NK-92 treated with Interleukin-12 subunit alpha and Interleukin-12 subunit beta, amount 100 ng/mL, for 24 hours (cell line): ENCODE results near the gene INTU.
"Not testable (repeated sequence)": the region's sequence is repeated elsewhere in the genome, so short reads cannot be mapped to it uniquely, and the experiment has no call there.

Experiments
- DNase-seq: peaks from one replicate; lab custom pipeline; 2025; lab: John Stamatoyannopoulos, UW

Gene INTU

DNA sequence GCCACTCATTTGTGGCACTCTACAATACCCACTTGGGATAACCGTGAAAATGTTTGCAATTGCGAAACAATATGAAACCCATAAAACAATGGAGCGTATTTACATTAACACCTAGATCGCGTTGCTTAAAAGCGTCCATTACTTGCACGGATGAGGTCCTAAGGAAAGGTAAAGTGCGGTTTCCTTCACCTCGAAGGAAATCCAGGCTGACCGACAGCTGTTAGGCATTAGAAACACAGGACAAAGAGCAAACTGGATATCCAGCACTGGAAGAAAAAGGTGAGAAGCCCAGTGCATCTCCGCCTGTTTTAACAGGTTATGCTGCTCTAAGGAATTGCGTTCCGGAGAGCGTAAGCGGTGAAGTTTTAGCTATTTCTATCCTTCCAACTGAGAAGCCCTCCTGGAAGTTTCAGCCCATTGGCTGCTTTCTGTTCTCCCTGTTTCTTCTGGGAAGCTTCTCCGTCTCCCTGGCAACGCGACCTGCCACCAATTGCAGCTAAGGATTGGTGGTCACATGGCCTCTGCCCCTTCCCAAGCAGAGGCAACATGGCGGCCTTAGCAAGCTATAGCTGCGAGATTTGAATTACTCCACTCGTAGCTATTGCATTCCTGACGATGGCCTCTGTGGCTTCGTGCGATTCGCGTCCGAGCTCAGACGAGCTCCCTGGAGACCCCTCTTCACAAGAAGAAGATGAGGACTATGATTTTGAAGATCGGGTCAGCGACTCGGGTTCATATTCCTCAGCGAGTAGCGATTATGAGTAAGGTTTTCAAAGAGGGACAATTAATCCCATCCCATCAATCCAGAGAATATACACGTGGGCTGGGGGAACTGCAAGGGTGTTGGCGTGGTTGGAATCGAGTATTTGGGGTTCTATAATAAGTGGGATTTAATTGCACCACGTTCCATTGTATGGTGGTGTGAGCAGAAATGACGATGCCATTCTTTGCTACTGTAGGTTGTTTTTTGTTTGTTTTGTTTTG lies at the start of gene INTU:
INTU (plus strand) TSS at position 538 of the 984 bp plus-strand sequence; CDS start at position 616, 78 bp downstream.
- no peak for DNase-seq

DNA sequence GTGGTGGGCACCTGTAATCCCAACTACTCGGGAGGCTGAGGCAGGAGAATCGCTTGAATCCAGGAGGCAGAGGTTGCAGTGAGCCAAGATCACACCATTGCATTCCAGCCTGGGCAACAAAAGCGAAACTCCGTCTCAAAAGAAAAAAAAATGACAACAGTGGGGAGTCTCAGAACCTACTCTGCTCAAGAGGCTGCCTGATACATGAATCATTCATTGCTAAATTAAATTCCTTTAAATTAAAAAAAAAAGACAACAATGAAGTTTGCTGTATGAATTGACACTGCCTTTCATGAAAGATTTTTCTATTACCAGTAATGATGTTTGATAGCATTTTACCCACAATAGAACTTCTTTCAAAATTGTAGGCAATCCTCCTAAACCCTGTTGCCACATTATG lies 46.3 kb upstream of the INTU start:
- not testable (repeated sequence) for DNase-seq

DNA sequence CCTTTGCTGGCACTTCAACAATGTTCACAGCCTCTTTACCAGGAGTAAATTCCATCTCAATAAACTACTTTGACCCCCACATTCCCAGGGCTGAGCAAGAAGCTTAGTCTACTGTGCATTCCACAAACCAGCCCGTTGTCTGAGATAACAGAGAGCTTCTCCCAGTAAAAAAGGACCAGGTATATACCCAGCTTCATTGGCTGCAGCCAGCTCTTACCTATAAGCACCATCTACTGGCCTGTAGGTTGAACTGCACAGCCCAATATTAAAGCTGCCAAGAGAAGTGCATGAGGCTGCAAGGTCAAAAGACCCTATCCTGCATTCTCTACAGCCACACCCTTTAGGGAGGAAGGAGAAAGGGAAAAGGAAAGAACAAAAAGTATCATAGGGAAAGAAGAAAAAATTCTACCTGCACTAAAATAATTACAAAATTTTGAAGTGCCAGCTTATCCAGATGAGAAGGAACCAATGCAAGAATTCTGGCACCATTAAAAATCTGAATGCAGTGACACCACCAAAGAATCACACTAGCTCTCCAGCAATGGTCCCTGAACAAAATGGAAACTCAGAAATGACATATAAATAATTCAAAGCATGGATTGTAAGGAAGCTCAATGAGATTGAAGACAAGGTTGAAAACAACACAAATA lies 45.7 kb upstream of the INTU start:
- DNase-seq, result no peak

DNA sequence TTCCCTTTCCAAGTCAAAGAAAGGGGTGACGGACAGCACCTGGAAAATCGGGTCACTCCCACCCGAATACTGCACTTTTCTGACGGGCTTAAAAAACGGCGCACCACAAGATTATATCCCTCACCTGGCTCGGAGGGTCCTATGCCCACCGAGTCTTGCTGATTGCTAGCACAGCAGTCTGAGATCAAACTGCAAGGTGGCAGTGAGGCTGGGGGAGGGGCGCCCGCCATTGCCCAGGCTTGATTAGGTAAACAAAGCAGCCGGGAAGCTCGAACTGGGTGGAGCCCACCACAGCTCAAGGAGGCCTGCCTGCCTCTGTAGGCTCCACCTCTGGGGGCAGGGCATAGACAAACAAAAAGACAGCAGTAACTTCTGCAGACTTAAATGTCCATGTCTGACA lies 43.6 kb upstream of the INTU start:
- not testable (repeated sequence) for DNase-seq

DNA sequence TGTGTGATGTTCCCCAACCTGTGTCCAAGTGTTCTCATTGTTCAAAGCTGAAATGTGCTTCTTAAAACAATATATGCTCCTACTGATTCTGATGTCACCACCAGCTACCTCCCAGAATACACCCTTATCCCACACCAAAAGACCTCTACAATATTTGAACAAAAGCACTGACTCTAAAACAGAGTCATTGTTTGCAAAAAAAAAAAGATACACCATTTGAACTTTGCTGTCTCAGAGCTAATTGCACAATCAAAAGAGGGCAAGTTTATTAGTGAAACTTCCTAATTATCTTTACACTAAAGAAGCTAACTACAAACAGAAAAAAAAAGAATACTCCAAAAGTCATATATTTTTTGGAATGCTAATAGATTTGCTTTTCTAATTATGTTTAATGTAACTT lies 34.1 kb upstream of the INTU start:
- DNase-seq, result no peak

DNA sequence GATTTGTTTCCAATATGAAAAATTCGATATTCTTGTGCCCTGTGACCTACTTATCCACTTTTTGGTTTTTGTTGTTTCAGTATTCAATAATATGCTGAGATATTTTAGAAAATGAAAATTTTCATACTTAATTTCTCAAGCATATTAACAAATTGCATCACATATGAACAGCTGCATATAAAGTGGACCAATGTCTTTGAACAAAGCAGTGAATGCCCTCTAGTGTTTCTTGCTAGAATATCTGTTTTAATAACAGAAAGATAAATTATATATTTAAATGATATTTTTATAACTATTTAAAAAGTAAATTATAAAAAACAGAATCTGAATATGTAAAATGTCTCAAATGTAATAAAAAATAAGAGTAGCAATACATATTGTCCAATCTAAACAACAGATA lies 31.7 kb upstream of the INTU start:
- no peak for DNase-seq

DNA sequence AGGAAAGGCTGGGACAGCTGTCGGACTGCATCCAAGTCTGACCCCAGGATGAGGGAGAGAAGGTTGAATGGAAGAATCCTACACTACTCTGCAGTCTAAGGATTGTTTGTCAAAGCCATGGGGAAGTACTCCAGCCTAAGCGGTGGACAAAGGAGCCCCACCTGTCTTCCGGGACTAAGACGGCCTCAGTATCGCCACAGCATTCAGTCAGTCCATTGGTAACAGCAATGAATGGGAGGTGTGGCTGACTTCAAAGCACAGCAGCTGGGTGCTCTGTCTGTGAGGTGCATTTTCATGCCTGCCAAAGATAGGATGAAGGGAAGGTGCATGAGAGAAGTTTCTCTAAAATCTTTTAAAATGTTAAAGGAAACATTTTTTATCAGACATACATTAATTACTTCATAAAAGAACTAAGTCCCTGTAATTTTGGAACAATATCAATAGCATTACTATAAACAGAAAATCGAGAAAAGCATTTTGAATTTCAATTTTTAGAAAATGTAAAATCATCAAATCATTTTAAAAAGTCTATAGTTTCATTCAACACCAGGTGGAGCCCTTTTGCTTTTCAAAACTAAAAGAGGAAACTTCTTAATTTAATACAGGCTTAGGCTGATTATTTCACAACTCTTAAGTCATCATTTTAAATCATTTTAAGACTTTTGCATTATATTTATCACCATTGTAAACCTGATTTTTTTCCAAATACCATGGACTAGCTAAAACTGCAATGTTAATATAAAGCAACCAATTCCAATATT lies 27.6 kb upstream of the INTU start:
- no peak for DNase-seq

DNA sequence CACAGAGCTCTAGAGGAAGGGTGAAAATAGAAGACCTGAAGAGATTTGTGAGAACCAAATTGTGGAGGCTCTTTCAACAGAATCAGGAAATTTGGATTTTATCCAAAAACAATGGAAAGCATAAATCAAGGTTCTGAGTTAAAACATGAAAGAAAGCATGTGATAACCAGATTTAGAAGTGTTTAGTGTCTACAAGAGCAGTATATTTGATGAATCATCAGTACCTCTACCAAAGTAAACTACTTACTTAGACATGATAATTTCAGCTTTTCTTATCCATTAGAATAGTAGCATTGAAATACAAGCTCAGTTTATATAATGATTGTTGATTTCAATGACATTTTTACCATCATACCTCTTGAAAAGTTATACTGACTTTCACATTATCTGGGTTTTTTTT lies 25.9 kb upstream of the INTU start:
- no peak for DNase-seq

DNA sequence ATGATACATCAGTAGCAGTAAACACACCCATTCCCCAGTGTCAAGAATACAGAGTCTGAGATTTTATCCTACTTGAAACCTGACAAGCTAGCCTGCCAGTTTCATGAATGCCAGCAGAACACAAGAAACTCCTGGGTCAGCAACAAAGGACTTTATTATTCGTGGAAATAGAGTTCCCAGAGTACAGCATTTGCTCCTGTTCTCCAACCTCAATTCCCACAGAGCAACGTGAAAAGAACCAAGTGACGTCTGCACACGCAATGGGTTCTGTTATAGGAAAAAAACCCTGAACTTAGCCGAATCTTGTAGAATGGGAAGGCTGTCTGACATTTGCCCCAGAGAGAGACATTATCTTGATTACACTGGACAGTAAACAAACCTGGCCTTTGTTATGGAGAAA lies 23.3 kb upstream of the INTU start:
- DNase-seq, result no peak

DNA sequence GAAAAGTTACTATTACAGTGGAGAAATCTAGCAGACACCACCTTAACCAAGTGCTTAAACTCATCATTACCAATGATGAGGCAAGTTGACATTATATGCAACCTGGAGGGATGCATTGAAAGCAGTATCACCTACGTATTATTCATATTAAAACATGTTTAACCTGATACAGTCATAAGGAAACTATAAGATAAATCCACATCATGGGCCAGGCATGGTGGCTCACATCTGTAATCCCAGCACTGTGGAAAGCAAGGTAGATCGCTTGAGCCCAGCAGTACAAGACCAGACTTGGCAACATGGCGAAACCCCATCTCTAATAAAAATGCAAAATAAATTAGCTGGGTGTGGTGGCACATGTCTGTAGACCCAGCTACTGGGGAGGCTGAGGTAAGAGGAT lies 22.3 kb upstream of the INTU start:
- no peak for DNase-seq

DNA sequence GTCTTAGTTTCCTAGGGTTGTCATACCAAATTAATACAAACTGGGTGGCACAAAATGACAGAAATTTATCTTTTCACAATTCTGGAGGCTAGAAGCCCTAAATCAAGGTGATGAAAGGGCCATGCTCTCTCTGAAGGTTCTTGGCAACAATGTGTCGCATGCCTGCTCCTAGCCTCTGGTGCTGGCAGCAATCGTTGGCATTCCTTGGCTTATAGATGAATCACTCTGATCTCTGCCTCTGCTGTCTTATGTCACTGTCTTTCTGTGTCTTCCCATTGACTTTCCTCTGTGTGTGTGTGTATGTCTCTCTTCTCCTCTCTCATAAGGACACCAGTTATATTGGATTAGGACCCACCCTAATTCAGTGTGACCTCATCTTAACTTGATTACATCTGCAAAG lies 15.9 kb upstream of the INTU start:
- DNase-seq, result no peak

DNA sequence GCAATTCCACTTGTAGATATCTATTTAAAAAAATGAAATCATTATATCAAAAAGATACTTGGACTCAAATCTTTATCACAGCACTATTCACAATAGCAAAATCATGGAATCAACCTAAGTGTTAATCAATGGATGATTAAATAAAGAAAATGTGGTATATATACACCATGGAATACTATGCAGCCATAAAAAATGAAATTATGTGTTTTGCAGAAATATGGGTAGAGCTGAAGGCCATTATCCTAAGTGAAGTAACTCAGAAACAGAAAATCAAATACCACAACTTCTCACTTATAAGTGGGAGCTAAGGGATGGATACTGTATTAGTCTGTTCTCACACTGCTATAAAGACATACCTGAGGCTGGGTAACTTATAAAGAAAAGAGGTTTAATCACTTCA lies 14.3 kb upstream of the INTU start:
- no peak for DNase-seq

DNA sequence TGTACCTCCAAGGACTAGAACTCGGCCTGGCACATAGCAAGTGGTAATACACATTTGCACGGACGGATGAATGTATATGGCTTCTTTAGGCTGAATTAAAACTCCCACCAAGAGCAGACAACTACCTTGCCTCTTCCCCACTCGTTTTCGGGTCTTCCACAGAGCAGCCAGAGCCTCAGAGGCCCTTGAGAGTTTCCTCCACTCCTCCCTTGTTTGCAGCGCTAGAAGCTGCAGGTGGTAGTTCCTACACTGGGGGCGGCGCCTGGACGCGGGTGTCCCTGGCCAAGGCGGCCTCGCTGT lies 10.2 kb upstream of the INTU start:
- no peak for DNase-seq

DNA sequence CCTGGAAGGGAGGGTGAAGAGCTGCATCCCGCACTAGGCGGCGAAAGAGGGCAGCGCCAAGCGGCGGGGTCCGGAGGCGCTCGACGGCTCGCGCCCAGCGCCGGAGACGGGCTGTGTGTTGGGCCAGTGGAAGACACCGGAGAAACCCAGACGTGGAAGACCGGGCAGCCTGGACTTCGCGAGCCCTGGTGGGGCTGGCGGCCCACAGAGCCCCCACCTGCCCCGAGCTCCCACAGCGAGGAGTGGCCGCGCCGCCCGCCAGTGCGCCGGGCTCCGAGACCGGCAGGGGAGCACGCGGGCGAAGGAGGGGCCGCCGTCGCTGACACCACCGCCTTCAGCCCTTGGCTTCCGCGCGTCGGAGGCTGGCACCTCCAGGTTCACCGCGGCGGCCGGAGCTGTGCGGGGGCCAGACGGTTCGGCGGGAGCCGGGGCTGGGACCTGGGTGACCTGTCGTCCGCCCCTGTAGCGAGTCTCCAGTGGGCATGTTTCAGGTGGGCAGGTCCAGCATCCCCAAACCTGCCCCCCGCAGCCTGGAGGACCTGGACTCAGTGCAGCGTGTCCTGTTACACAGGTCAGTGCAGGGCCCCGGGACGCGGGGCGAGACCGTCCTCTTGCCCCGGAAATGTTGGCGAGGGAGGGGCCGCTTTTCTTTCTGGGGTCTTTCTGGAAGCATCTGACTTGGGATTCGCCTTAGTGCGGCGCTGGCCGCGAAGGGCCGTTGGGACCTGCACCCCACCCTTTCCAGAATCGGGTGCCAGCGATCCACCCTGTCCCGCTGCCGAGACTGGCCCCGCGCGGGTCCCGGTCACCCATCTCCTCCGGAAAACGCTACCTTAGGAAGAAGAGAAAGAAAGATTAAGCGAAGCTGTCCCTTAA lies 9.6 kb upstream of the INTU start:
- no peak for DNase-seq

DNA sequence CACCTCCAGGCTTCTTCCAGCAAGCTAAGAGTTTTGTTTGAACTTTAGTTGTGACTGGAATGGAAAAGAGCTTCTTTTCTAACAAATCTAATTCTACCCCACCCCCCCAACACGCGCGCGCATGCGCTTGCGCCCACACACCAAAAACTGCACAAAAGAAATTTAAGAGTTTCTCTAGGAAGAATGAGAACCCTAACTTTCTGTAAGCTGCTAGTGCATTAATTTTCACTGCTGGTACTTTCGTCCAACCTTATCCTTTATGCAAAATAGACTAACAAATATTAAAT lies 9.0 kb upstream of the INTU start:
- DNase-seq, result no peak

DNA sequence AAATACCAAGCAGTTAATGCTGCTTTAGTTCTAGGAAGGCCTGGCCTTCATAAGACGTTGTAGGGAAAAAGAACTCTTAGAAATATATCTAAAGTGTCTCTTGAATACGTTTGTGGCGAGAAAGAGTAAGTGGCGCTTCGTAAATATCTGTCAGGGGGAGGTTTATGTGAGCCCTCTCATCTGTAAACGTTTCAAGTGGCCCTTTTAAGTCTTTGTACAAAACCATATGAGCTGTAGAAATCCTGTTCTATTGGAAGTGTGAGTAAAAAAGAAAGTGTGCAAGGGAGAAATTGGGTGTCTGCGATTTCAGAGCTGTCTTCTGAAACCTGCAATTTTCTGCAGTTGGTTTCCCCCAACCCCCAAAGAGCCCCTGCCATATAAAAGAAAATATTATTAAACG lies 8.6 kb upstream of the INTU start:
- DNase-seq, result no peak

DNA sequence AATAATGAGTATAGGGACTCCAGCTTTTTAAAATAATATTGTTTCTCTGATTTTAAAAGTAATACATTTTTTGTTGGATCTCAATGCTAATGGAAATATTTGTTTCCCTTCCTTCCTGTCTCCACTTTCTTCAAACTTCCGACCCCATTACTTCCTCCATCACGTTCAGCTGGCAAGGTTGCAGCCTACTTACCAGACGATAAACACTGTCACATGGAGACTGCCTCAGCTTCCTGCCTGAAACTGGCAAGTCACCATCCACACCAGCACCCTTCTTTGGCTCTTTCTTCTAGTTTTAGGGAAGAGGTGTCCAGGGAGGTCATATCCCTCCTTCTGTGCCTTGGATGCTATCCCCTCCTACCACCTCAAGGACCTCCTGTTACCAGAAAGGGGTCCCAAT lies 3.4 kb upstream of the INTU start:
- DNase-seq, result no peak

DNA sequence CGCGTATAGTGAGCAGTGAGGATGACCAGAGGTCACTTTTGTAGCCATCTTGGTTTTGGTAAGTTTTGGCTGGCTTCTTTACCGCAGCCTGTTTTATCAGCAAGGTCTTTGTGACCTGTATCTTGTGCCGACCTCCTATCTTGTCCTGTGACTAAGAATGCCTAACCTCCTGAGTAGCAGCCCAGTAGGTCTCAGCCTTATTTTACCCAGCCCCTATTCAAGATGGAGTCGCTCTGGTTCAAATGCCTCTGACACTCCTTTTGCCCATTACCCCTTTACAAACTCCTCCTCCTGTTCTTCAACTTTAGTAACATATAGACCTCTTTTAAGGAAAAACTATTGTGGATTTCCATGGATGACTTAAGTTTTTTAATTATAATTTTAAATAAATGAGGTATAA lies 2.6 kb upstream of the INTU start:
- no peak for DNase-seq

DNA sequence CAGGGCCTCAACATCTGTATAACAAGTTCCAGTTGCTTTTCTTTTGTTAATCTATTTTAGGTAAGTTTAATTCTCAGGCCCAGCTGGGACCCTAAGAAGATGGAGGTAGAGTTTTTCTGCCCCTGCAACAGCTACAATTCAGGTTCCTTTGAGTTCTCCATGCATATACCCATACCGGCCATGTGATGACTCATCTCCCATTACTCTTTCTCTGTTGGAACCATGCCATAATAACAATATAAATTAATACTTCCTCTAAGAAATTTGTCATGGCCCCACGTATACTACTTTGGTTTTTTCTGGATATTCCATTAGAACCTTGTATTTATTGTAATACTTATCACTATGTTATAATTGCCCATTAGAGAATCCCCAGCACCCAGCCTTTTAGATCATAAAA lies 1.3 kb upstream of the INTU start:
- no peak for DNase-seq

DNA sequence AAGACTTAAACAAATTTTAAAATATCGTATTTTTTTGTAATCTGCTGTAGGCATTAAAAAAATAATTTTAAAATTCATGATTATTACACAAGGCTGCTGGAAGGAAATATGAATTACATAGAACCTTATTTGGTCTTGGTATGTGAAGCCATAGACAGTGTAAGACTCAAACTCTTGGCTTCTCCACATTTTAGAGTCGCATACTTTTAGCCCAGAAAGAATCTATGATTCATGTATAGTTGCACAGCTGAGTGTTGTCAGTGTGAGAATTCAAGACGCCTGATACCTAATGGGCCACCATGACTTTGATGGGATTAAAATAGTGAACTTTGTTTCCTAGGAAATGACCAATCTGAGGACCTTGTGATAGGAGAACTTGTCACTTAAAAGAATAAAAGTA lies 1.4 kb downstream of the INTU start:
- no peak for DNase-seq

DNA sequence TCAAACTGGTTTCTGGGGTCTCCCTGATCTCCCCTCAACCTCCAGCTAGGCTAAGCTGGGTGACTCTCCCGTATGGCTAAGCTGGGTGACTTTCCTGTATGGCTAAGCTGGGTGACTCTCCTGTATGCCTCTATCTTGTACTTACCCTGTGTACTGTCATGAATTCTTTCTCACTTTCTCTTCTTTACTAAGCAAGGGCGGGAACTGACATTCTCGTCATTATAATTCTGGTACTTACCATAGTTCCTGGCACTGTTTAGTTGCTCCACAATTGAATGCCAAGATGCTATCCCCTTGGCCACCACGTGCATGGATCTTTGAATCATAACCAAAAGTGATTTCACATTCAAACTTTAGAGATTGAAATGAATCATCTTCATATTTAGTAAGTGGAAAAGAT lies 8.8 kb downstream of the INTU start:
- DNase-seq, result no peak

DNA sequence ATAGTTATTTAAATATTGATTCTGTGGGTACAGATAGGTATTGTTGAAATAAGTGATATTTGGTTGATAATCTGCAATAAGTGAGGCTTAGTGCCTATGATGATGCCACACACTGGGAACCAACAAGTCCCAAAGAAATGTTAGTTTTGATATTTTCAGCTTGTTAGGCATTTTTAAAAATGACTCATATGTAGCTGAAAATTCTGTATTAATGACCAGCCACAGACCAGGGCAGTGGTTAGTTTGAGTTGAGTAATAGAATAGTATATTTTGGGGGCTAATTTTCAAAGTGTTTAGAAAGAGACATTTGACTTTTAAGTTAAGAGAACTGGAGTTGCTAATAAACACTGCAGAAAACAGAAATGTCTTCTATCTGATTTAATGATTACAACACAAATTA lies 9.4 kb downstream of the INTU start:
- no peak for DNase-seq
